Muscle of leg (tissue), 11 donors: ENCODE results near the gene YLPM1. TPM values are rescaled to one million over a fixed set of nuclear protein-coding genes. Genes with fewer than 3 reads are reported as not detected.

Experiments used
- DNase-seq: peaks from one replicate; pipeline ENCODE4 v3.0.0; 2013
- H3K27ac ChIP-seq: one replicate; pipeline ENCODE4 v1.5.1; 2013; ENCODE audit warnings: mild to moderate bottlenecking, low read length, control low read depth
- H3K27me3 ChIP-seq: one replicate; pipeline ENCODE4 v1.6.1; 2013; ENCODE audit warnings: low read length; ENCODE audit not compliant: control insufficient read depth, insufficient read depth
- H3K36me3 ChIP-seq: one replicate; pipeline ENCODE4 v1.6.1; 2013; ENCODE audit warnings: low read length; ENCODE audit not compliant: control insufficient read depth, insufficient read depth
- H3K4me1 ChIP-seq: one replicate; pipeline ENCODE4 v1.6.1; 2013; ENCODE audit warnings: low read length; ENCODE audit not compliant: control insufficient read depth, insufficient read depth
- H3K4me3 ChIP-seq: one replicate; pipeline ENCODE4 v1.5.1; 2013; ENCODE audit warnings: low read length, control low read depth
- H3K9me3 ChIP-seq: replicated peaks from 2 replicates; pipeline ENCODE4 v1.6.1; 2013; ENCODE audit warnings: low read depth, low read length; ENCODE audit not compliant: control insufficient read depth
- WGBS: methylation state at CpG from one replicate; pipeline ENCODE4 v1.1.5; 2013; ENCODE audit warnings: missing lambda C conversion rate; ENCODE audit not compliant: insufficient coverage; 5-methylcytosine and 5-hydroxymethylcytosine counted together
- polyA plus RNA-seq, 8 donors: library from polyadenylated mRNA; unstranded; fragments of 120-200 nt; gene quantifications; one replicate each; pipeline versions ENCODE4 v1.2.1 to v1.2.3, GENCODE V29; 2013; ENCODE audit warnings: inconsistent platforms in 1 of 8, low replicate concordance in 1 of 8; ENCODE audit not compliant: insufficient read length in 8 of 8, insufficient read depth in 1 of 8
- total RNA-seq: library from RNA; stranded (reverse); fragments of 120-200 nt; gene quantifications from one replicate; pipeline ENCODE4 v1.2.4, GENCODE V29; 2013

YLPM1 gene
- total and polyA plus RNA-seq, 9 donors = 33.4 to 63.9 (median 48.0) TPM

DNA sequence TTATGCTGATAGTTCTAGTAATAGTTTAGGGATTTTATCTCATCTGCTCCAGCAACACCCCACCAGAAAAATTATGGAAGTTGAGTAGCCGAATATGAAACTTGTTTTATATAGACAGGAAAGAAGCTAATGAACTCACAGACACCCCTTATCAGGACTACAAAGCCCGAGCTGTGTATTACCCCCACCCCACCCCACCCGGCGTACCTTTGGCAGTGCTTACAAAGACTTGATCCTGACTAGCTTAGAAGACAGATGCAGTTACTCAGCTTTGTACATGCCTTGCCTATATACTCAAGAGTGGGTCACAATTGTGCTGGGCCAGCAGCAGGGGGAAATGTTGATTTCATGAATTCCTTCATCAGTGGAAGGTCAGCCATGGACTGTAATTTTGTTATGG is 90.5 kb downstream of the YLPM1 start:
- DNase-seq = no peak
- Histone ChIP-seq H3K9me3 (no peaks in the 10 kb centered on the region), H3K4me3 (no peak overlapping the region), H3K27ac (no peak overlapping the region), H3K36me3 (no peaks in the 10 kb centered on the region), H3K27me3 (no peaks in the 10 kb centered on the region), H3K4me1 (peaks cover 8% of the 10 kb centered on the region)
- WGBS = no CpG with 5 or more reads among the region's 4 CpGs

DNA sequence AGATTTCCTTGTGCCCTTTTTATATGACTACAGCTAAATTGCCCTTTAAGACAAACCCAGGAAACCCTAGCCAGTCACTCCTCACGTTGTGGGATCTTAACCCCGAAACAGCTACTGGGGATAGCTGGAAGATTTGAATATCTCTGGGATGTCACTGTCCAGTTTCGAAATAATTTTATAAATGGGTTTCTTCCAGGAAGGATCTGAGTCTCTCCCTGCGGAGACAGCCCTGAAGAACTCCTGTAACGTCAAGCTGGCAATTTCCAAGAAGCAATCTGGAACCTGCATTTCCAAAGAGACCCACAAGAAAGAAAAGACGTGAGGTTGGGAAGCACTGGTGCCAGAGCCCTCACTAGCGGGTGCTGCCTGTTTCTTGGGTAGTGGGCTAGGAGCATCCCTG is 91.9 kb downstream of the YLPM1 start:
- 68% methylated on average over 5 of the region's 7 CpGs for WGBS
- Histone ChIP-seq H3K36me3 (no peaks in the 10 kb centered on the region), H3K9me3 (no peaks in the 10 kb centered on the region), H3K27me3 (no peaks in the 10 kb centered on the region), H3K4me1 (peaks cover 8% of the 10 kb centered on the region), H3K4me3 (no peak overlapping the region), H3K27ac (no peak overlapping the region)
- no peak for DNase-seq

DNA sequence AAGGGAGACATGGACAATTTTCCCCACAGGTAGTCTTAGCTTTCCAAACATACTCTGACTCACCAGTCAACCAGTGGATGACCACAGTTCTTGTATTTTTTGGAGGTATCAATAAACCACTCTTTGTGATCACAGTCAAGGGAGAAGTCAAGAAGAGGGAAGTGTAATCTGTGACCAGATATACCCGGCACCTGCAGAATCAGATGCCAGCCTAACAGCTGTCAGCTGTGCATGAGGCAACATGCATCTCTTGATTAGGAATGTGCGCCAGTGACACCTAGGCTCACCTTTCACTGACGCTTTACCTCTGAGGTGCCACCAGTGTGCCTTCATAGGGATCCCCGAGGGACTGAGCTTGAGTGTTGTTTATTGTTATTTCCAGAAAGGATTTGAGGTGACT is 92.8 kb downstream of the YLPM1 start:
- Histone ChIP-seq H3K4me3 (no peak overlapping the region), H3K36me3 (no peaks in the 10 kb centered on the region), H3K27ac (no peak overlapping the region), H3K9me3 (no peaks in the 10 kb centered on the region), H3K27me3 (no peaks in the 10 kb centered on the region), H3K4me1 (peaks cover 8% of the 10 kb centered on the region)
- 90% methylated on average over 3 of the region's 4 CpGs for WGBS
- DNase-seq = no peak

DNA sequence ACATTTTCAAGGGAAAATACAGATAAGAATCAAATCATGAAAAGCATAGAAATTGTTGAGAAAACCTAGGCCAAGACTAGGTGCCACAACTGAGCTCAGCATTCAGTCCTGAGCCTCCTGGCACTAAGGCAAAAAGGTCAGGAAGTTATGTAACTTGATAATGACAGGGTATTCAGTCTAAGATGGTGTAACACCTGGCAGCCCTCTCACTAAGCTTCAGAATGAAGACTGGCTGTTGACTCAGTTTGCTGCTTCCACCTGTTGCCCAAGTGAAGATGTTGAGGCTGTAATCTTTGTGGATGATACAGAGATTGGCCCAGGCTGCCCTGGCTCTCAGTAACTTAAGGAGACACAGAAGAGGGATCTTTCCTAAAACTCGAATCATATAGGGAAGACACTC is 93.2 kb downstream of the YLPM1 start:
- DNase-seq = no peak
- H3K4me3 ChIP-seq = no peak overlapping the region
- no peaks in the 10 kb centered on the region for H3K27me3 ChIP-seq
- no peaks in the 10 kb centered on the region for H3K36me3 ChIP-seq
- peaks cover 8% of the 10 kb centered on the region for H3K4me1 ChIP-seq
- no CpG with 5 or more reads among the region's 1 CpG for WGBS
- H3K27ac ChIP-seq = no peak overlapping the region
- H3K9me3 ChIP-seq = no peaks in the 10 kb centered on the region

DNA sequence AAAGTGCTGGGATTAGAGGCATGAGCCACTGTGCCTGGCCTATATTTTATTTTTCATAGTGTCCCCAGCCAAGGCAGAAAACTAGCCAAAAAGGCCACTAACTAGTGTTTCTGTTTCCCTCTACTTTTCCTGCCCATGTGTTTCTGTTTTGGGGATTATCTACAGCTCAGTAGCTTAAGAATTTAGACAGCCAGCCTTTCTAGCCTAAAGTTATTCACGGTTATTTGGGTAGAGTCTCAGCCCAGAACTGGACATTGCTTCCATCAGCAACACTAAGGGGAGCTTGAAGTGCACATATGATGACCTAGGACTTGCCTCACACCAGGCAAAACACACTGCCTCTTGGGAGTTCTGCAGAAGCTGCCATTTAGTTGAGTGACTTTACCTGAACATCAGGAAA is 94.9 kb downstream of the YLPM1 start:
- Histone ChIP-seq H3K4me3 (no peak overlapping the region), H3K36me3 (no peaks in the 10 kb centered on the region), H3K4me1 (peaks cover 8% of the 10 kb centered on the region), H3K27ac (no peak overlapping the region), H3K27me3 (no peaks in the 10 kb centered on the region), H3K9me3 (no peaks in the 10 kb centered on the region)
- WGBS = 25% methylated on average over 1 of the region's 1 CpG
- no peak for DNase-seq

DNA sequence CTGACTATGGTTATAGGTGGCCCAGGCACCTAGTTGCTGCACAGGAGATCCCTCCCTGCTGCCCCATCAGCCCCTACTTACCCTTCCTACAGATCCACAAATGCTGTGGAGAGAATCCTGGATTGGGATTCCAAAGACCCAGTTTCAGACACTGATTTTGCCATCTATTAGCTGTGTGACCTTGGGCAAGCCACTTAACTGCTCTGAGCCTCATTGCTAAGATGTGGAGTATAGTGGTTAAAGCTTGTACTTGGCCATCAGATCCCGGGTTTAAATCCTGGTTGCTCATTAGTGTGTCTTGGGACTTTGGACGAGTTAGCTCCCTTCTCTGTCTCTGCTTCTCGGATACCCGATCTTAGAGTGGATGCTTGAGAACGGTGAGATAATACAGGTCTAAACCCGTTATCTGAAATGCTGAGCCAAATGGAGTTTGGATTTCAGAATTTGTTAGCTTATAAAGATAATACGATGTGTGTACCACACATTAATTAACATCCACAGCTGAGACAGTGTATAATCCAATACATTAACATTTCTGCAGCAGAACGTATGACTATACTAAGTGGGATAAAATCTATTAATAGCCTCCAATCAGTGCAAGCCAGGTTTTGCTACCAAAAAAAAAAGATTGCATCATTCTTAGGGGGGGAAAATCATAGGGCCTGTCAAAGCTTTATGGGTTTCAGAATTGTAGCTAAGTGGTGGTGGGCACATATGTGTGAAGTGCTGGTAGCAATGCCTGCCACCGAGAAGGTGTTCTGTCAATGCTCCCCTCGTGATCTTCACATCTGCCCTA is 96.8 kb downstream of the YLPM1 start:
- Histone ChIP-seq H3K4me3 (no peak overlapping the region), H3K36me3 (no peaks in the 10 kb centered on the region), H3K27ac (no peak overlapping the region), H3K4me1 (no peaks in the 10 kb centered on the region), H3K9me3 (no peaks in the 10 kb centered on the region), H3K27me3 (no peaks in the 10 kb centered on the region)
- no peak for DNase-seq
- 74% methylated on average over 3 of the region's 10 CpGs for WGBS

DNA sequence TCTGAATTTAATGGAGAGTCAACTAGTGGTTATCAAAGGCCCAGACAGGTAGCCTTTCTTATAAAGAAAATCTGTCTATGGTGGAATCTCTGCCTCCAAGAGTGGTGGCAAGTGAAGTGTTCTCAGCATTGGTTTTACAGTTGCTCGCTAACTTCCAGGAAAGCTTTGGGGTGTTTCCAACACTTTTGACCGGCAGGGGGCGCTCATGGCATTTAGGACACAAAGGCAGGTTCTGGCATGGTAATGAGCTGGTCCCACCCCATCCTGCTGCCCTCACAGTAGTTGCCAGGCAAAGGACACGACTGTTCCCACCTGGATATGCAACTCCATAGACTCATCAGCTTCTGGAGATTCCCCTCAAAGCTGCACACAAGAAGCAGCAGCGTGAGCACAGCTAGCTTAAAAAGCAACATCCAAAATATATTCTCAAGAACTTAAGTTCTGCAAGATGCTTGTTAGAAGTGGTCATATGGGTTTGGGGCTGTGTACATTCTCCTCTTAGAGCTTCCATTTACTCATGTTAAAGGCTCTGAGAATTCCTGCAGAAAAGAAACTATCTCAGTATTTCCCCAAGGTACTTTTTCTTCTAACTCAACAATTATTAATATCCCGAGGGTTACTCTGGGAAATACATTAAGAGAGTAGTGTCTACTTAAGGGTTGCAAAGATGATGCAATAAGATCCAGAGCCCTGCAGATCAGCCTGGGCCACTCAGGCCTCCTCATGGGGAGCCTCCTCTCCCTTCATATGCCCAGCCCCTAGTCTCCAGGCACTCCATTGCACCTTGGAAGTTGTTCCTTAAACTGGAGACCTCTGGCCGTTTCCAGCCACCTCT is 98.0 kb downstream of the YLPM1 start:
- Histone ChIP-seq H3K4me1 (no peaks in the 10 kb centered on the region), H3K27ac (no peak overlapping the region), H3K9me3 (no peaks in the 10 kb centered on the region), H3K27me3 (no peaks in the 10 kb centered on the region), H3K4me3 (no peak overlapping the region), H3K36me3 (no peaks in the 10 kb centered on the region)
- WGBS = 15% methylated on average over 4 of the region's 7 CpGs
- peak; percentile 90 for DNase-seq

DNA sequence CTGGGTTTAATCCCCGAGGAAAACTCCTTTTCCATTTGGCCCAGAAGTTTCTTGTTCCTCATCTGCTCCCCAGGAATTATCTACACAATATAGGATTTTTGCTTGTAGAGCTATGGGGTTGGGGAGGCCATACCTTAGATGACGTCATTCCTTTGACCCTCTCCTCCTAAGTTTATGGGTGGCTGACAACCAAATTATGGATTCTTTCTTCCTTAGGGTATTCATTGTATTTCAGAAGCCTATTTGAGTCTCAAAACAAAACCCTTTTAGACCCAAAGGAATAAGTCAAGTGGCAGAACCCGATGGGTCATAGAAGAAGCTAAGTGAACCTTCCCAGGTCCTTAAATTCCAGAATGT is 98.6 kb downstream of the YLPM1 start:
- Histone ChIP-seq H3K27me3 (no peaks in the 10 kb centered on the region), H3K4me3 (no peak overlapping the region), H3K4me1 (no peaks in the 10 kb centered on the region), H3K9me3 (no peaks in the 10 kb centered on the region), H3K27ac (no peak overlapping the region), H3K36me3 (no peaks in the 10 kb centered on the region)
- DNase-seq = no peak
- 74% methylated on average over 2 of the region's 3 CpGs for WGBS

DNA sequence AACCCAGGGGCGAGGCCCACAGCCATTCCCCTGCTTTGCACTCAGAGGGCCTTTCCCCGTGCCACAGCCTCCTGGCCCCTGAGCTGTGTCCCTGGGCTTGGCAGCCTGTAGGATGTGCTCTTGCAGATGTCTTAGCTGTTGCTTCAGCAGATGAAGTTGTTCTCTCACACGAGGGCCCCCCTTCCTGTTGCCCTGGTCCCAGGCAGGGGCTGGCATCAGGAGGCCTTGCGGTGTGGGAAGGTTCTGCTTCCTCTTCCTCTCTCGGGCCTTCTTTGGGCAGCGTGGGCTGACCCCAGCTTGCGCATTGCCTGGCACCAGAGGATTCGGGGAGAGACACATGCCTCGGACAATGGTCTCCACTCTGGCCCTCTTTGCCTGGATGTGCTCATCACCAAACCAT is 100.2 kb downstream of the YLPM1 start:
- Histone ChIP-seq H3K4me1 (no peaks in the 10 kb centered on the region), H3K27me3 (no peaks in the 10 kb centered on the region), H3K36me3 (no peaks in the 10 kb centered on the region), H3K27ac (no peak overlapping the region), H3K4me3 (no peak overlapping the region), H3K9me3 (no peaks in the 10 kb centered on the region)
- DNase-seq = no peak
- 86% methylated on average over 6 of the region's 9 CpGs for WGBS

DNA sequence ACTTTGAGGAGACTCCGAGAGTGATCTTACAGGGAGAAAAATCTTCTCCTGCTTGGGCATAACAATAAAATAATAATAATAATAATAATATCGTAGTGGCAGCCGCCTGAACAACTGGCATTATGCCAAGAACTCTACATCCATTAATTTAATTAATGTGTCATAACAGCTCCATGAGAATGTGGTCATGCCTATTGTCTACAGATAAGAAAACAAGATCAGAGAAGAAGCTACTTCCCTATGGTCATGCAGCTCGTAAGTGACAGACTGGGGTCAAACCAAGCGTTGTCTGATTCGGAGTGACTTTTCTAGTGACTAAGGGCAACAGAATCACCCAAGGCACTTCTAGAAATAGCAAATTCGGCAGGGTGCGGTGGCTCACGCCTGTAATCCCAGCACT is 101.1 kb downstream of the YLPM1 start:
- Histone ChIP-seq H3K27ac (no peak overlapping the region), H3K27me3 (no peaks in the 10 kb centered on the region), H3K4me1 (no peaks in the 10 kb centered on the region), H3K9me3 (no peaks in the 10 kb centered on the region), H3K36me3 (no peaks in the 10 kb centered on the region), H3K4me3 (no peak overlapping the region)
- WGBS = 90% methylated on average over 4 of the region's 9 CpGs
- DNase-seq = no peak
